Bronchus fibroblast of lung (primary cell): ENCODE results near the gene CRLF2. TPM values are rescaled to one million over a fixed set of nuclear protein-coding genes. Genes with fewer than 3 reads are reported as not detected.

Source experiments
- total RNA-seq: library from RNA; depleted of rRNA; stranded (reverse); fragments of >200 nt; gene quantifications from 2 replicates; pipeline ENCODE4 v1.2.3, GENCODE V29; 2015

Gene CRLF2
- not detected in 2 replicates for total RNA-seq

GRCh38 chrX:1212532-1212931 is at the start of gene CRLF2:
CRLF2 (minus strand) TSS chrX:1212649; CDS start chrX:1212634, 15 bp downstream.

Other genes starting within 250 kb of the CRLF2 start
- not detected in 2 replicates for gene CSF2RA, start 56.2 kb upstream of the CRLF2 start, total RNA-seq
- gene IL3RA, start 124.1 kb upstream of the CRLF2 start, total RNA-seq: not detected in 2 replicates
- 368 and 429 TPM in 2 replicates for gene SLC25A6, start 179.5 kb upstream of the CRLF2 start, total RNA-seq
- 38.3 and 44.7 TPM in 2 replicates for gene ASMTL, start 240.3 kb upstream of the CRLF2 start, total RNA-seq